ENCODE results near the gene RASGRP1.

- TF ChIP-seq CTCF (IDR thresholded peaks at IDR 0.05) (no peak), POLR2A (IDR thresholded peaks at IDR 0.05) (no peak), POLR2AphosphoS5 (IDR thresholded peaks at IDR 0.05) (no peak)
Observed at GRCh38 chr15:38559131-38559530, 5.5 kb downstream of the RASGRP1 start.
